GM12878 (cell line): Measurements from ENCODE around the gene CCR5. TPM values are rescaled to one million over a fixed set of nuclear protein-coding genes. Genes with fewer than 3 reads are reported as not detected.

Experiments
- ATAC-seq: fragments of 200-7000 bp; cut with Tn5 transposase; 3 replicates; pipeline ENCODE4 v1.9.1; 2020; ENCODE audit warnings: mild to moderate bottlenecking, moderate library complexity
- BruUV-seq: library from RNA; stranded (reverse); fragments of 400-500 nt; replicated peaks from 2 replicates; lab custom pipeline; 2021; lab: Mats Ljungman, UMichigan
- CTCF ChIA-PET: fragments of 300-600 bp; sonication (Branson Sonifier 250); formaldehyde crosslinking; extraction: SDS; loops from one replicate; lab custom pipeline; 2021; ENCODE audit warnings: inconsistent platforms; lab: Yijun Ruan, JAX
- POLR2A ChIA-PET: fragments of 350-600 bp; formaldehyde crosslinking; extraction: SDS; loops from one replicate; lab custom pipeline; 2021; ENCODE audit warnings: inconsistent platforms; lab: Charles Lee
- RAD21 ChIA-PET: fragments of 300-600 bp; sonication (Branson Sonifier 250); formaldehyde crosslinking; loops from one replicate; lab custom pipeline; 2023; ENCODE audit warnings: antibody characterized with exemption; ENCODE audit not compliant: unreplicated experiment; lab: Charles Lee
- SMC1A ChIA-PET: fragments of 300-600 bp; sonication (Branson Sonifier 250); formaldehyde crosslinking; loops from one replicate; lab custom pipeline; 2023; ENCODE audit not compliant: unreplicated experiment, uncharacterized antibody; lab: Charles Lee
- DNase-seq: peaks from one replicate; pipeline ENCODE4 v3.0.0-alpha.2; 2011; ENCODE audit warnings: low read depth, low spot score
- FAIRE-seq: peaks from 3 replicates; lab custom pipeline; 2011; peaks lifted over from hg19 to GRCh38; lab: Jason Lieb, UNC
- H2AFZ ChIP-seq: 2 replicates; pipeline ENCODE4 v1.6.0; 2011; ENCODE audit warnings: low read depth, low read length, control low read depth; ENCODE audit not compliant: control insufficient read depth
- H3K27ac ChIP-seq: 2 replicates; pipeline ENCODE4 v1.5.1; 2011; ENCODE audit warnings: control low read depth; ENCODE audit not compliant: control insufficient read depth, insufficient read depth
- H3K27me3 ChIP-seq, 2 experiments: replicated peaks in 1 of 2; 2 replicates each; pipeline versions ENCODE4 v1.6.0 to v1.6.1; 2011; ENCODE audit warnings: low read length in 1 of 2; ENCODE audit not compliant: control insufficient read depth in 2 of 2, insufficient read depth in 2 of 2
- H3K36me3 ChIP-seq, 2 experiments: 2 replicates each; pipeline ENCODE4 v1.5.1; 2011; ENCODE audit warnings: low read length in 1 of 2; ENCODE audit not compliant: control insufficient read depth in 2 of 2, insufficient read depth in 2 of 2
- H3K4me1 ChIP-seq: 2 replicates; pipeline ENCODE4 v1.6.1; 2011; ENCODE audit warnings: mild to moderate bottlenecking, low read length, moderate library complexity, mixed read lengths; ENCODE audit not compliant: control insufficient read depth, insufficient read depth
- H3K4me2 ChIP-seq: 2 replicates; pipeline ENCODE4 v1.6.0; 2011; ENCODE audit warnings: control low read depth; ENCODE audit not compliant: control insufficient read depth, insufficient read depth
- H3K4me3 ChIP-seq: fragments of 200-600 bp; sonication (generic); 2 replicates; pipeline ENCODE4 v1.5.1; 2016
- H3K79me2 ChIP-seq: 2 replicates; pipeline ENCODE4 v1.6.0; 2011; ENCODE audit warnings: low read length; ENCODE audit not compliant: control insufficient read depth, insufficient read depth
- H3K9ac ChIP-seq: 2 replicates; pipeline ENCODE4 v1.8.0; 2011; ENCODE audit warnings: low read length, control low read depth, mixed read lengths; ENCODE audit not compliant: control insufficient read depth, insufficient read depth
- H3K9me3 ChIP-seq: replicated peaks from 3 replicates; pipeline ENCODE4 v1.5.1; 2011; ENCODE audit warnings: mild to moderate bottlenecking, low read length; ENCODE audit not compliant: control insufficient read depth, insufficient read depth
- H4K20me1 ChIP-seq: 2 replicates; pipeline ENCODE4 v1.6.0; 2011; ENCODE audit not compliant: control insufficient read depth, insufficient read depth
- CBX3 ChIP-seq: fragments of 200-600 bp; sonication (generic); IDR thresholded peaks from 2 replicates; pipeline ENCODE4 v1.6.1; 2016; ENCODE audit warnings: low read depth, borderline replicate concordance
- CEBPB ChIP-seq, 2 experiments: fragments of 150-350 bp in 1 of 2; IDR thresholded peaks; 2 replicates each; pipeline ENCODE4 v1.6.1; 2012 to 2014; ENCODE audit warnings: low read depth in 2 of 2, low read length in 2 of 2, borderline replicate concordance in 1 of 2, inconsistent platforms in 1 of 2
- CREB1 ChIP-seq: IDR thresholded peaks from 2 replicates; pipeline ENCODE4 v1.6.1; 2012; ENCODE audit warnings: low read depth, mild to moderate bottlenecking, inconsistent platforms
- CREM ChIP-seq: IDR thresholded peaks from 2 replicates; pipeline ENCODE4 v1.6.1; 2014; ENCODE audit warnings: antibody characterized with exemption, low read depth
- EED ChIP-seq: sonication (generic); IDR thresholded peaks from 2 replicates; pipeline ENCODE4 v1.6.1; 2016; ENCODE audit warnings: antibody characterized with exemption, low read depth
- EGR1 ChIP-seq, 2 experiments: IDR thresholded peaks; 1 replicate in 1 of 2; 2 replicates in 1 of 2; pipeline ENCODE4 v1.6.1; 2011 to 2012; ENCODE audit warnings: low read depth in 2 of 2, low read length in 2 of 2, borderline replicate concordance in 1 of 2, mild to moderate bottlenecking in 1 of 2, moderate library complexity in 1 of 2
- GABPA ChIP-seq: IDR thresholded peaks from 2 replicates; pipeline ENCODE4 v1.6.1; 2014; ENCODE audit warnings: antibody characterized with exemption, low read depth, mild to moderate bottlenecking, inconsistent platforms
- IRF4 ChIP-seq: IDR thresholded peaks from 2 replicates; pipeline ENCODE4 v1.6.1; 2011; ENCODE audit warnings: low read depth, low read length
- JUND ChIP-seq: IDR thresholded peaks from 2 replicates; pipeline ENCODE4 v1.6.1; 2012; ENCODE audit warnings: low read depth, mild to moderate bottlenecking, low read length, improper control_type of control experiment, moderate library complexity
- MTA3 ChIP-seq: IDR thresholded peaks from 2 replicates; pipeline ENCODE4 v1.6.1; 2012; ENCODE audit warnings: low read length, inconsistent platforms, borderline replicate concordance
- NR2C1 ChIP-seq: fragments of 450-650 bp; IDR thresholded peaks from 2 replicates; pipeline ENCODE4 v1.6.1; 2017; ENCODE audit warnings: antibody characterized with exemption, mild to moderate bottlenecking, moderate library complexity
- NR2F1 ChIP-seq: fragments of 450-650 bp; conservative IDR thresholded peaks from 2 replicates; pipeline ENCODE4 v1.6.1; 2017; ENCODE audit warnings: mild to moderate bottlenecking
- NRF1 ChIP-seq: conservative IDR thresholded peaks from 2 replicates; pipeline ENCODE4 v1.6.1; 2011; ENCODE audit warnings: mild to moderate bottlenecking, low read depth, low read length, improper control_type of control experiment
- POLR2A ChIP-seq: IDR thresholded peaks from 2 replicates; pipeline ENCODE4 v1.6.1; 2011; ENCODE audit warnings: low read depth, mild to moderate bottlenecking, low read length
- POU2F2 ChIP-seq: IDR thresholded peaks from 3 replicates; pipeline ENCODE4 v1.6.1; 2011; ENCODE audit warnings: low read depth, mild to moderate bottlenecking, low read length, borderline replicate concordance
- SIN3A ChIP-seq: IDR thresholded peaks from 2 replicates; pipeline ENCODE4 v1.6.1; 2012; ENCODE audit warnings: low read depth, low read length, improper control_type of control experiment
- SPI1 ChIP-seq: IDR thresholded peaks from 2 replicates; pipeline ENCODE4 v1.6.1; 2011; ENCODE audit warnings: low read depth, mild to moderate bottlenecking, low read length, moderate library complexity, borderline replicate concordance; ENCODE audit not compliant: insufficient read depth
- SRF ChIP-seq, 2 experiments: IDR thresholded peaks; 2 replicates each; pipeline ENCODE4 v1.6.1; 2011; ENCODE audit warnings: low read depth in 2 of 2, low read length in 2 of 2, mild to moderate bottlenecking in 1 of 2, moderate library complexity in 1 of 2
- SUZ12 ChIP-seq: fragments of 200-600 bp; sonication (generic); IDR thresholded peaks from one replicate; pipeline ENCODE4 v1.6.1; 2018; ENCODE audit warnings: antibody characterized with exemption, mild to moderate bottlenecking; ENCODE audit not compliant: unreplicated experiment
- YY1 ChIP-seq: IDR thresholded peaks from 2 replicates; pipeline ENCODE4 v1.6.1; 2011; ENCODE audit warnings: low read depth, mild to moderate bottlenecking, low read length
- WGBS: methylation state at CpG from one replicate; pipeline ENCODE4 v1.1.6; 2016; ENCODE audit warnings: low lambda C conversion rate; ENCODE audit not compliant: insufficient replicate concordance, insufficient coverage; ENCODE audit errors: missing lambda C conversion rate; 5-methylcytosine and 5-hydroxymethylcytosine counted together
- in situ Hi-C: fragments of 300-500 bp; cut with MboI; formaldehyde crosslinking; loops from 9 replicates; pipeline ENCODE4 v1.14.3; 2018; ENCODE audit warnings: mixed read lengths
- intact Hi-C: fragments of 100-400 bp; cut with micrococcal nuclease; formaldehyde crosslinking; loops from one replicate; pipeline ENCODE4 v1.14.2; 2022; ENCODE audit not compliant: unreplicated experiment
- polyA plus RNA-seq, 11 experiments: library from polyadenylated mRNA; depleted of rRNA in 4 of 11; unstranded in 6 of 11; stranded (reverse) in 5 of 11; fragments of >200 nt; fragmentation: Nextera tagmentation in 4 of 11; fragmentation: Illumina TruSeq in 1 of 11; extraction: Ambion mirVana in 4 of 11; extraction: Trizol in 1 of 11; gene quantifications; 1 replicate in 1 of 11; 2 replicates in 10 of 11; pipeline versions ENCODE4 v1.2.1 to v1.2.3, GENCODE V29; 2011 to 2016; ENCODE audit warnings: inconsistent platforms in 2 of 11, missing spikeins in 2 of 11, low read depth in 1 of 11
- total RNA-seq, 4 experiments: library from RNA; depleted of rRNA in 3 of 4; stranded (reverse); fragments of >200 nt in 3 of 4; fragmentation: Illumina TruSeq in 1 of 4; extraction: Trizol in 1 of 4; gene quantifications; 2 replicates each; pipeline versions ENCODE4 v1.2.1 to v1.2.3, GENCODE V29; 2013 to 2021
- TF ChIP-seq, protein P1 (sequence below): IDR thresholded peaks from 2 replicates; pipeline ENCODE4 v1.6.1; 2012; ENCODE audit warnings: low read depth, low read length, improper control_type of control experiment

Gene CCR5
- total and polyA plus RNA-seq, 10 of the 15 experiments (the other 5 are each of a cell fraction or from before 2014, with no cell fraction given), result 0.17 to 1.6 (median 0.82) TPM; not detected in 1

DNA sequence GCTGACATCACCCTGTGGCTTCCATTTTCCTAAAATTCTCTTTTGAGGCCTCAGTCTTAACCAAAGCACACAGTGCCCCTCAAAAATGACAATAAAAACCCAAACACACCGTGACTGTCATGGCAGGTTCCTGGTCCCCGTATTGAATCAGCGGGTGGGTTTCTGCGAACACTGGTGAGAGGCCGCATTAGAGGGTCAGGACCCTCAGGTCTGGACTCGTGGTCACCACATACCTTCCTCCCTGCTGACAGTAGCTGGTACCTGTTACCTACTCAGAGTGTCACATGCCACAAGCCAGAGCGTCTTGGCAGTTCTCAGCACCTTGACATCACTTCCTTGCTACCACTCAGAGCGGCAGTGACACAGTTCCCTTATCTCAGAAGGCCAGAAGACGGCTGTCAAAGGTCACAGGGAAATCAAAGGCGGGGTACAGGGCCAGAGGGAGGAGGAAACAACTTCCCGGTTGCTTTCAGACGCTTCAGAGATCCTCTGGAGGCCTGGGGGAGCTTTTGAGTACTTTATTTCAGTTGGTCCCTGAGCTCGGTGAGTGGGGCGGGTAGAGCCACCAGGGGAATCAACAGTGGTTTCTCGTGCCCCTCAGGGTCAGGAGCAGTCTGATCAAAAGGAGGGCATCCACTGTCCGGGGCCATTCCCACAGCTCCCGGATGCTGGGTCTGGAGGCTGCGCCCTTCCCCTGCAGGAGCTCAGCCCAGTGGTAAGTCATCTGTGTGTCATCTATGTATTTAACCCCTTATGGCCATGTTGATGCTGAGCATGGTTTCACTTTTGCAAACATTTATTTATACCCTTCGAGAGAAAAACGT is 36.3 kb downstream of the CCR5 start, which contains the start of the genes CCR5AS and CCRL2:
TSS of gene CCR5AS (minus strand) at position 279 of the 824 bp plus-strand sequence.
TSS of gene CCRL2 (plus strand) at position 472 of the 824 bp plus-strand sequence. CDS start 821 bp downstream, outside the sequence.
- H3K4me1 ChIP-seq, result peaks cover 11% of the 10 kb centered on the region
- ChIA-PET SMC1A (interaction anchor here (0.6 to 2.1 kb wide), 7 partner anchors 20 to 320 kb away, joined by 3 to 6 read pairs (median 4); no protein-coding TSS in a partner anchor), CTCF (interaction anchor here (0.9 to 2.2 kb wide), 3 partner anchors 20 to 29 kb away, joined by 3 to 8 read pairs (median 3); no protein-coding TSS in a partner anchor), POLR2A (no interaction called here), RAD21 (interaction anchor here (0.8 kb wide), 1 partner anchor 29 kb away, joined by 3 read pairs; no protein-coding TSS in a partner anchor)
- no peak for DNase-seq
- H3K27ac ChIP-seq, result 0 out of 2 replicates have a peak within 1 kb of the TSS, but pooled peaks have one; percentile 2
- TF ChIP-seq JUND (no peak), GABPA (peak; percentile 46; the same call in 1 of the 2 replicates), YY1 (0 out of 2 replicates have a peak, but pooled peaks have one; percentile 17), SIN3A (no peak), NR2C1 (0 out of 2 replicates have a peak, but pooled peaks have one; percentile 17), POLR2A (peak; percentile 39; the same call in 1 of the 2 replicates), SPI1 (peak; percentile 30; the same call in 1 of the 2 replicates), POU2F2 (no peak), CBX3 (no peak), MTA3 (no peak), CREM (peak; percentile 70), SRF (IDR thresholded peaks at IDR 0.05; ENCODE audit: low read depth in 2 of 2, low read length in 2 of 2) (0 out of 4 replicates have a peak, but pooled peaks of 1 of the 2 experiments have one; percentile 2), CEBPB (IDR thresholded peaks at IDR 0.05; ENCODE audit: borderline replicate concordance in 1 of 2, low read depth in 2 of 2, low read length in 2 of 2) (no peak), CREB1 (peak; percentile 82), NRF1 (no peak), SUZ12 (no peak), EGR1 (IDR thresholded peaks at IDR 0.05; ENCODE audit: borderline replicate concordance in 1 of 2, low read depth in 2 of 2, low read length in 2 of 2) (no peak), EED (peak; percentile 46; the same call in 1 of the 2 replicates), NR2F1 (peak; percentile 26; the same call in 1 of the 2 replicates), IRF4 (peak; percentile 41; the same call in 1 of the 2 replicates)
- TF ChIP-seq, protein P1, sequence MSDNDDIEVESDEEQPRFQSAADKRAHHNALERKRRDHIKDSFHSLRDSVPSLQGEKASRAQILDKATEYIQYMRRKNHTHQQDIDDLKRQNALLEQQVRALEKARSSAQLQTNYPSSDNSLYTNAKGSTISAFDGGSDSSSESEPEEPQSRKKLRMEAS, result no peak
- no peak for FAIRE-seq
- no peaks in the 10 kb centered on the region for H3K79me2 ChIP-seq
- ATAC-seq, result peak; percentile 54
- no peaks in the 10 kb centered on the region for H3K27me3 ChIP-seq
- BruUV-seq, result no TSS peak
- H3K9me3 ChIP-seq, result no peaks in the 10 kb centered on the region; the same call in 2 of the 3 replicates
- 30% methylated on average over 20 of the region's 20 CpGs for WGBS
- 0 out of 2 replicates have a peak within 1 kb of the TSS, but pooled peaks have one; percentile 3 for H3K4me3 ChIP-seq
- in situ Hi-C loops (no loop called here), intact Hi-C loops (no loop called here)
- peak within 1 kb of the TSS; percentile 17 for H3K4me2 ChIP-seq
- H3K36me3 ChIP-seq, result no peaks in the 10 kb centered on the region
- peak within 1 kb of the TSS; percentile 79 for H2AFZ ChIP-seq
- no peaks in the 10 kb centered on the region for H4K20me1 ChIP-seq
- no peak within 1 kb of the TSS for H3K9ac ChIP-seq
